Measurements from ENCODE around the gene TH.
"Not testable (repeated sequence)": the region's sequence is repeated elsewhere in the genome, so short reads cannot be mapped to it uniquely, and the experiment has no call there.

The TH gene

DNA sequence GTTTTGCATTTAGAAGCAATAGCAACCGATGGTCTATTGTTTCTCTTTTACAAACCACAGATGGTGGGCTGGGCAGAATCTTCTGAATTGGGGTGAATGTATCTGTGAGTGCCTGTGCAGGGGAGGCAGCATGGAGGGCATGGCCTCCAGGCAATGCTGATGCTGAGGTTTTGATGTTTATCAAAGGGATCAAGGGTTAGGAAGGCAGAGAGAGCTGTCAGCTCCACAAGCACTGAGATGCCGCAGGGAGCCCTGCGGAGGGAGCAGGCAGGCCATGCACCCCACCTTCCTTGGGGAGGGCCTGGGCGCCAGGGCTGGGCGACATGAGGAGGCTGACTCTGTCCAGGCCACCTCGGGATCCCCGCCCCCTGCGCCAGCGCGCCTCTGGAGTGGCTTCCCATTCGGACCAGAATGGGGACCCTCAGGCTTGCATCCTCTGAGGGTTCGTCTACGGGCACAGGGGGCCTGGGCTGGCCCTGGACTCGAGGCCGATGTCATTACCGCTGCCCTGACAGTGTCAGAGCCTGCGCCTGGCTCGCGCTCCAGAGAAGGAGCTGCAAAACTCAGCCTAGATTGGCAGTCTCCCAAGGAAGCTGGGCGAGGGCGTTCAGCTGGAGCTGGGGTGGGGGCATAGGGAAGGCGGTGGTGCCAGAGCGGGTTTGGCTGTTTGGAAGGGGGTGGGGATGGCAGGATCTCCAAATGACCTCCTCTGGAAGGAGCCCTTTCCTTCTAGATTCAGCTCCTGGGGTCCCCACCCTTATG is 13.9 kb upstream of the TH start:
- no peak overlapping the region for H3K9ac ChIP-seq (ENCODE audit: insufficient read length)
- no peak overlapping the region for H3K4me3 ChIP-seq
- TF ChIP-seq FOXP2 (optimal IDR thresholded peaks at IDR 0.05; ENCODE audit: control extremely low read depth, extremely low read length, insufficient read depth): no peak
- no peak for TF ChIP-seq EZH2 (IDR thresholded peaks at IDR 0.05)
- no peak for TF ChIP-seq POLR2AphosphoS5 (IDR thresholded peaks at IDR 0.05; ENCODE audit: borderline replicate concordance, low read depth, low read length)
- no peak overlapping the region for H3K27ac ChIP-seq
- H3K36me3 ChIP-seq (ENCODE audit: insufficient read depth, low read length): no peaks in the 10 kb centered on the region
- H3K9me3 ChIP-seq (ENCODE audit: low read depth, low read length): no peaks in the 10 kb centered on the region
- no peak for DNase-seq (ENCODE audit: low read depth, low spot score)

GRCh38 chr11:2182692-2183474 is 11.3 kb upstream of the TH start:
- H3K27ac ChIP-seq: no peak overlapping the region

GRCh38 chr11:2182075-2182474 is 10.5 kb upstream of the TH start:
- Histone ChIP-seq H3K27ac (no peak overlapping the region), H3K4me3 (no peak overlapping the region), H3K9me3 (ENCODE audit: low read depth, low read length) (no peaks in the 10 kb centered on the region), H3K36me3 (ENCODE audit: insufficient read depth, low read length) (no peaks in the 10 kb centered on the region), H3K9ac (ENCODE audit: insufficient read length) (no peak overlapping the region)
- no peak for TF ChIP-seq POLR2AphosphoS5 (IDR thresholded peaks at IDR 0.05; ENCODE audit: borderline replicate concordance, low read depth, low read length)
- TF ChIP-seq FOXP2 (optimal IDR thresholded peaks at IDR 0.05; ENCODE audit: control extremely low read depth, extremely low read length, insufficient read depth): no peak
- no peak for TF ChIP-seq EZH2 (IDR thresholded peaks at IDR 0.05)
- DNase-seq (ENCODE audit: low read depth, low spot score): no peak

More at GRCh38 chr11:2182692-2183474, 11.3 kb upstream of the TH start:
- Histone ChIP-seq H3K4me3 (no peak overlapping the region), H3K9me3 (ENCODE audit: low read depth, low read length) (no peaks in the 10 kb centered on the region), H3K36me3 (ENCODE audit: insufficient read depth, low read length) (no peaks in the 10 kb centered on the region), H3K9ac (ENCODE audit: insufficient read length) (no peak overlapping the region)
- TF ChIP-seq EZH2 (IDR thresholded peaks at IDR 0.05) (no peak), POLR2AphosphoS5 (IDR thresholded peaks at IDR 0.05; ENCODE audit: borderline replicate concordance, low read depth, low read length) (no peak), FOXP2 (optimal IDR thresholded peaks at IDR 0.05; ENCODE audit: control extremely low read depth, extremely low read length, insufficient read depth) (no peak)
- no peak for DNase-seq (ENCODE audit: low read depth, low spot score)

DNA sequence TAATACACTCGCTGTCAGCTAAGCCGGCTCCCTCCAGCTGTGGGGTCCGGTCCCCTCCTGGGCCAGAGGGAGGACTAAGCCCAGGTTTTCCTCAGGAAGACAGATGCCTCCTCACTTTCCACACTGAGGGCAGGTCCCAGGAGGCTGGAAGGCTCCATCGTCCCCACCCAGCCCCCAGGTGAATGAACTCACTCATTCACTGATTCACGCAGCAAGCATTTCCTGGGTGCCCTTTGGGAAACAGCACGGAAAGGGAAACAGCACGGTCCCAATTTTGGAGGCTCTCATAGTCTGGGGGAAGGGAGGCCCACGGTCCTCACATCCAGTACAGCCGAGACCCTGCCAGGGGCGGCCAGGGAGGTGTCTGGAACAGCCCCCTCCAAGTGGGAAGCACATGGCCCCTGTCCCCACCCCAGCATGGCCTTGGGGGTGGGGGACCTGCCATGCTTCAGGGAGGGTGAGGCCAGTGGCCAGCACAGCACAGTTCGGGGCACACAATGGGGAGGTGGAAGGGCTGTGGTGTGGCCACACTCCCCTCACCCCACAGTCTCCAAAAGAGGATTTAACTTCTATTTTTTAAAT is 9.3 kb upstream of the TH start:
- H3K9ac ChIP-seq (ENCODE audit: insufficient read length): no peak overlapping the region
- no peaks in the 10 kb centered on the region for H3K36me3 ChIP-seq (ENCODE audit: insufficient read depth, low read length)
- no peak for DNase-seq (ENCODE audit: low read depth, low spot score)
- H3K27ac ChIP-seq: no peak overlapping the region
- no peaks in the 10 kb centered on the region for H3K9me3 ChIP-seq (ENCODE audit: low read depth, low read length)
- H3K4me3 ChIP-seq: no peak overlapping the region
- TF ChIP-seq FOXP2 (optimal IDR thresholded peaks at IDR 0.05; ENCODE audit: control extremely low read depth, extremely low read length, insufficient read depth): no peak
- TF ChIP-seq EZH2 (IDR thresholded peaks at IDR 0.05): no peak
- no peak for TF ChIP-seq POLR2AphosphoS5 (IDR thresholded peaks at IDR 0.05; ENCODE audit: borderline replicate concordance, low read depth, low read length)

GRCh38 chr11:2180347-2180746 is 8.7 kb upstream of the TH start:
- Histone ChIP-seq H3K9ac (ENCODE audit: insufficient read length) (no peak overlapping the region), H3K36me3 (ENCODE audit: insufficient read depth, low read length) (no peaks in the 10 kb centered on the region), H3K27ac (no peak overlapping the region), H3K4me3 (no peak overlapping the region), H3K9me3 (ENCODE audit: low read depth, low read length) (no peaks in the 10 kb centered on the region)
- no peak for DNase-seq (ENCODE audit: low read depth, low spot score)
- TF ChIP-seq FOXP2 (optimal IDR thresholded peaks at IDR 0.05; ENCODE audit: control extremely low read depth, extremely low read length, insufficient read depth) (no peak), EZH2 (IDR thresholded peaks at IDR 0.05) (no peak)

DNA sequence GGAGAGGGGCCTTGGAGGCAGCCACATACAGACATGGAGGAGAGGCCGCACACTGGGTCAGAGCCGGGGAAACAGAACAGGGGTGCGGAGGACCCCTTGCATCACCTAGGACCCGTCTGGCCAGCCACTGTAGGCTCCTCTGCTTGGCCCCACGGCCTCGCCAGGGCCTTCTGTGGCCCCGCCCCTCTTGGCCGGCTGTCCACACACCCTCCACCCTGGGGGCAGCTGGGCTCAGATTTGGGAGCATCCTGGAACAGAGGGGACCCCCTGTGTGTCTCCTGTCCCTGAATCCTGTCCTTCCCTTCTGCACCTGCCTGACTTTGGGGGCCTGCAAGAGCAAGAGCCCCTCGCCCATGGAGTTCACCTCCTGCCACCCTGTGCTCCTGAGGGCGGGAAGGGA is 7.9 kb upstream of the TH start:
- TF ChIP-seq FOXP2 (optimal IDR thresholded peaks at IDR 0.05; ENCODE audit: control extremely low read depth, extremely low read length, insufficient read depth) (no peak), POLR2AphosphoS5 (IDR thresholded peaks at IDR 0.05; ENCODE audit: borderline replicate concordance, low read depth, low read length) (no peak), EZH2 (IDR thresholded peaks at IDR 0.05) (no peak)

GRCh38 chr11:2178906-2179494 is 7.4 kb upstream of the TH start:
- no peak for DNase-seq (ENCODE audit: low read depth, low spot score)
- Histone ChIP-seq H3K9ac (ENCODE audit: insufficient read length) (no peak overlapping the region), H3K27ac (no peak overlapping the region), H3K36me3 (ENCODE audit: insufficient read depth, low read length) (no peaks in the 10 kb centered on the region), H3K4me3 (no peak overlapping the region), H3K9me3 (ENCODE audit: low read depth, low read length) (no peaks in the 10 kb centered on the region)
- TF ChIP-seq POLR2AphosphoS5 (IDR thresholded peaks at IDR 0.05; ENCODE audit: borderline replicate concordance, low read depth, low read length) (no peak), EZH2 (IDR thresholded peaks at IDR 0.05) (no peak), FOXP2 (optimal IDR thresholded peaks at IDR 0.05; ENCODE audit: control extremely low read depth, extremely low read length, insufficient read depth) (no peak)

More for the DNA sequence above, 7.9 kb upstream of the TH start:
- H3K9me3 ChIP-seq (ENCODE audit: low read depth, low read length): no peaks in the 10 kb centered on the region
- H3K9ac ChIP-seq (ENCODE audit: insufficient read length): no peak overlapping the region
- H3K36me3 ChIP-seq (ENCODE audit: insufficient read depth, low read length): no peaks in the 10 kb centered on the region
- no peak overlapping the region for H3K27ac ChIP-seq
- no peak overlapping the region for H3K4me3 ChIP-seq
- DNase-seq (ENCODE audit: low read depth, low spot score): no peak

GRCh38 chr11:2178055-2178773 is 6.6 kb upstream of the TH start:
- DNase-seq (ENCODE audit: low read depth, low spot score); H3K4me3 ChIP-seq; H3K9ac ChIP-seq (ENCODE audit: insufficient read length); H3K36me3 ChIP-seq (ENCODE audit: insufficient read depth, low read length); H3K9me3 ChIP-seq (ENCODE audit: low read depth, low read length); H3K27ac ChIP-seq: not testable (repeated sequence)
